ENCODE data around the gene ENPEP. TPM values are rescaled to one million over a fixed set of nuclear protein-coding genes. Genes with fewer than 3 reads are reported as not detected.
A peak's percentile ranks its signal among the peaks of the same experiment; 100 is the strongest.

The ENPEP gene
- total RNA-seq, 6 experiments from 2014 or later, result 15.5 to 28.7 (median 24.7) TPM

DNA sequence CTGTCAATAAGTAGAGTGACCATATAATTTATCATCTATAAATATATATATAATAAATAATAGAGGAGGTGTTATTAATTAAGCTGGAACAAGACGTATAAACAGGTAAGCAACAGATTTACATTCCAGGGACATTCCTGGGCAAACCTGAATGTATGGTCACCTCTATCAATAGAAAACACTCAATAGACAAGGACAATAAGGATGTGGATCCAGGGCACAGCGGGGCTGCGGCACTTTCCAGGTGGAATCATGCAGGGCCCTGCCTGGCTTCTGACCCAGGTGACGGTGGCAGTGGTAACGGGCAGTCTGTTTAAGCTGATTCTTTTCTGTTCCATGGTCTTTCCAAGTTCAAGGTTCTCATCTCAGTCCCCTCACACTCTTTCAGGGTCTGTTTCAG, 22.5 kb downstream of the ENPEP start:
- H3K27me3 ChIP-seq, result no peaks in the 10 kb centered on the region
- intact Hi-C loops (cut with DNase I), result no loop called here
- H3K4me3 ChIP-seq, result no peak overlapping the region
- no peak overlapping the region for H3K27ac ChIP-seq
- DNase-seq (no peak), ATAC-seq (no peak)
- peaks cover 0 to 2% (median 0%) of the 10 kb centered on the region in 4 donors for H3K4me1 ChIP-seq
- TF ChIP-seq POLR2A (IDR thresholded peaks at IDR 0.05), result no peak
- 100% methylated on average over 1 of the region's 5 CpGs for WGBS (ENCODE audit: insufficient coverage, low coverage, low lambda C conversion rate, missing lambda C conversion rate)
- no peaks in the 10 kb centered on the region for H3K9me3 ChIP-seq
- no peaks in the 10 kb centered on the region for H3K36me3 ChIP-seq

DNA sequence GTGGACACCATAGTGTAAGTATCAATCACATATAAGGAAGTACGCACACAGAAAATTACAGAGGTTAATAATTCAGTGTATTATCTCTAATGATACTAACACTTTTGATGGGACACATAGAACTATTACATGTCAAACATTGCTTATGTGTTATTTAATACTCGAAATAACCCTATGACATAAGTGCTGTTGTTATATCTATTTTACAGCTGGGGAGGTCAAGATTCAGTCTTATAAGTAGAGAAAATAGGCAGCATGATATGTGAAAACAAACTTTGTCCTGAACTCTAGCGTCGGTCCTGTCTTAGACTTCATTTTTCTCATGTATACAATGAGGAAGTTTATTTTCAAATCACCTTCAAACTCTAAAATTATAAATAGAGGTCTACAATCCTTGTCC, 23.2 kb downstream of the ENPEP start:
- DNase-seq (no peak), ATAC-seq (no peak)
- H3K36me3 ChIP-seq, result no peaks in the 10 kb centered on the region
- intact Hi-C loops (cut with DNase I), result no loop called here
- no peak overlapping the region for H3K4me3 ChIP-seq
- no peak for TF ChIP-seq CTCF (IDR thresholded peaks at IDR 0.05)
- no peak overlapping the region for H3K27ac ChIP-seq
- H3K4me1 ChIP-seq, result peaks cover 0 to 4% (median 0%) of the 10 kb centered on the region in 4 donors
- 65% methylated on average over 4 of the region's 4 CpGs for WGBS (ENCODE audit: insufficient coverage, low coverage, low lambda C conversion rate, missing lambda C conversion rate)
- no peaks in the 10 kb centered on the region for H3K27me3 ChIP-seq
- no peaks in the 10 kb centered on the region for H3K9me3 ChIP-seq

- Histone ChIP-seq H3K4me3 (no peak overlapping the region), H3K27me3 (no peaks in the 10 kb centered on the region), H3K36me3 (no peaks in the 10 kb centered on the region), H3K27ac (no peak overlapping the region), H3K4me1 (peaks cover 0 to 4% (median 0%) of the 10 kb centered on the region in 4 donors), H3K9me3 (no peaks in the 10 kb centered on the region)
- intact Hi-C loops (cut with DNase I), result no loop called here
- ATAC-seq (no peak), DNase-seq (no peak)
- no peak for TF ChIP-seq POLR2A (IDR thresholded peaks at IDR 0.05)
- TF ChIP-seq CTCF (IDR thresholded peaks at IDR 0.05), result no peak
Measured at GRCh38 chr4:110501826-110502225, 25.9 kb downstream of the ENPEP start.

GRCh38 chr4:110503270-110504083, 27.5 kb downstream of the ENPEP start:
- H3K27me3 ChIP-seq, result no peaks in the 10 kb centered on the region
- H3K4me1 ChIP-seq, result peaks cover 0 to 4% (median 0%) of the 10 kb centered on the region in 4 donors
- H3K4me3 ChIP-seq, result no peak overlapping the region
- no peaks in the 10 kb centered on the region for H3K9me3 ChIP-seq
- WGBS (ENCODE audit: insufficient coverage, low coverage, low lambda C conversion rate, missing lambda C conversion rate), result 32% methylated on average over 5 of the region's 5 CpGs
- H3K27ac ChIP-seq, result no peak overlapping the region
- intact Hi-C loops (cut with DNase I), result no loop called here
- TF ChIP-seq POLR2A (IDR thresholded peaks at IDR 0.05) (no peak), CTCF (IDR thresholded peaks at IDR 0.05) (no peak)
- ATAC-seq, result peak; percentile 9 to 49 (median 18)
- DNase-seq, result no peak
- no peaks in the 10 kb centered on the region for H3K36me3 ChIP-seq

DNA sequence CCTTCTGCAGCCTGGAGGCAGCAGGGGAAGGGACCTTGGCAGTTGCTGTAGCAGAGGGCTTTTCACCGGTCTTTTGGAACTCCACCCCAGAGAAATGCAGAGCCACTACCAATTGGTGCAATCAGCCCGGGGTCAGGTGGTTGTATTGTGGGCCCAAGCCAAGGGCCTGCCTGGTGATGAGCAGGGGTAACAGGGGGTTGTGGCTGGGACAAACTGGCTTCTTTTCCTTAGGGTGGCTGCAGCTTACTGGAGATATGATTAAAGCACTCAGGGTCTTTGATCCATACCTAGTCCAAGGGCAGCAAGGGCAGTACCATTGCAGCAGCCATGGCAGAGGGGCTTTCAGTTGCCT, 28.1 kb downstream of the ENPEP start:
- H3K27ac ChIP-seq, result no peak overlapping the region
- DNase-seq (no peak), ATAC-seq (peak in 2 of 4 donors; percentile 12 to 23)
- no CpG with 5 or more reads among the region's 2 CpGs for WGBS (ENCODE audit: insufficient coverage, low coverage, low lambda C conversion rate, missing lambda C conversion rate)
- no peak for TF ChIP-seq CTCF (IDR thresholded peaks at IDR 0.05)
- TF ChIP-seq POLR2A (IDR thresholded peaks at IDR 0.05), result no peak
- no peak overlapping the region for H3K4me3 ChIP-seq
- peaks cover 0 to 4% (median 0%) of the 10 kb centered on the region in 4 donors for H3K4me1 ChIP-seq
- intact Hi-C loops (cut with DNase I), result no loop called here
- H3K27me3 ChIP-seq, result no peaks in the 10 kb centered on the region
- H3K36me3 ChIP-seq, result no peaks in the 10 kb centered on the region
- no peaks in the 10 kb centered on the region for H3K9me3 ChIP-seq
